ENCODE results near the gene SLC27A6. TPM values are rescaled to one million over a fixed set of nuclear protein-coding genes. Genes with fewer than 3 reads are reported as not detected.

The SLC27A6 gene
- total and polyA plus RNA-seq, 12 donors: 11.0 to 125 (median 50.0) TPM

GRCh38 chr5:128974567-128974966 lies 9.3 kb downstream of the SLC27A6 start:
- intact Hi-C loops (cut with DNase I): loop anchor here in 1 of 10 donors (10.0 kb wide), 1 partner anchor 50 kb away; no protein-coding TSS in a partner anchor
- no peak for DNase-seq
- Histone ChIP-seq H3K27me3 (no peaks in the 10 kb centered on the region), H3K4me3 (no peak overlapping the region), H3K36me3 (no peaks in the 10 kb centered on the region), H3K4me1 (peaks cover 0 to 5% (median 0%) of the 10 kb centered on the region in 9 donors), H3K9me3 (peaks cover 0 to 9% (median 0%) of the 10 kb centered on the region in 11 donors), H3K27ac (no peak overlapping the region)
- TF ChIP-seq CTCF (IDR thresholded peaks at IDR 0.05): no peak
- 17 to 33% methylated on average over 1 of the region's 1 CpG for WGBS, 2 donors
- no peak for ATAC-seq

GRCh38 chr5:128979761-128980160 lies 14.5 kb downstream of the SLC27A6 start:
- no peak for DNase-seq
- Histone ChIP-seq H3K4me3 (no peak overlapping the region), H3K9me3 (no peaks in the 10 kb centered on the region), H3K27me3 (no peaks in the 10 kb centered on the region), H3K36me3 (no peaks in the 10 kb centered on the region), H3K27ac (no peak overlapping the region), H3K4me1 (peaks cover 0 to 4% (median 0%) of the 10 kb centered on the region in 9 donors)
- no peak for TF ChIP-seq CTCF (IDR thresholded peaks at IDR 0.05)
- WGBS, 2 donors: 51 to 58% methylated on average over 1 of the region's 1 CpG
- ATAC-seq: no peak
- intact Hi-C loops (cut with DNase I): loop anchor here in 1 of 10 donors (10.0 kb wide), 1 partner anchor 55 kb away; no protein-coding TSS in a partner anchor

GRCh38 chr5:128980917-128981316 lies 15.6 kb downstream of the SLC27A6 start:
- WGBS, 2 donors: 81 to 88% methylated on average over 3 of the region's 3 CpGs
- Histone ChIP-seq H3K27me3 (no peaks in the 10 kb centered on the region), H3K36me3 (no peaks in the 10 kb centered on the region), H3K4me3 (no peak overlapping the region), H3K4me1 (peaks cover 0 to 4% (median 0%) of the 10 kb centered on the region in 9 donors), H3K9me3 (no peaks in the 10 kb centered on the region), H3K27ac (no peak overlapping the region)
- TF ChIP-seq CTCF (IDR thresholded peaks at IDR 0.05): no peak
- intact Hi-C loops (cut with DNase I): no loop called here
- DNase-seq: no peak
- no peak for ATAC-seq

GRCh38 chr5:128984480-128984879 lies 19.2 kb downstream of the SLC27A6 start:
- intact Hi-C loops (cut with DNase I): no loop called here
- DNase-seq: no peak
- WGBS, 2 donors: 38 to 48% methylated on average over 1 of the region's 1 CpG
- no peak overlapping the region for H3K4me3 ChIP-seq
- H3K36me3 ChIP-seq: no peaks in the 10 kb centered on the region
- H3K4me1 ChIP-seq: peaks cover 0 to 10% (median 0%) of the 10 kb centered on the region in 9 donors
- H3K27ac ChIP-seq: no peak overlapping the region
- no peaks in the 10 kb centered on the region for H3K9me3 ChIP-seq
- H3K27me3 ChIP-seq: no peaks in the 10 kb centered on the region
- no peak for TF ChIP-seq CTCF (IDR thresholded peaks at IDR 0.05)
- no peak for ATAC-seq

Data from heart right ventricle (tissue), 16 donors.